HTR-8/SVneo (cell line): ENCODE measurements around the gene ATG14.

Experiments used
- DNase-seq: peaks from one replicate; pipeline ENCODE4 v3.0.0; 2011; ENCODE audit warnings: low spot score, mixed read lengths; ENCODE audit not compliant: insufficient read length
- FAIRE-seq: peaks from 2 replicates; lab custom pipeline; 2011; peaks lifted over from hg19 to GRCh38; lab: Jason Lieb, UNC

Gene ATG14

DNA sequence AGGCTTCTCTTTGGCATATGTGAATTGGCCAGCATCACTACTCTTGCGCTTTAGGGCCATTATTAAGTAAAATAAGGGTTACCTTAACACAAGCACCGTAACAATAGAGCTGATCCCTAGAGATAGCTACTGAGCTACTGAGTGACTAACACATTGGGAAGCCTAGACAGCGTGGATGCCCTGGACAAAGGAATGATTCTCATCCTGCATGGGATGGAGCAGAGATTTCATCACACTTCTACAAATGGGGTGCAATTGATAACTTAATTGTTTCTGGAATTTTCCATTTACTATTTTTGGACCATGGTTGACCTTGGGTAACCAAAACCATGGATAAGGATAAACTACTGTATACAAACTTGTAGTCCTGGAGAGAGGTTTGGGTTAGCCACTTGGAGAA, 83.3 kb downstream of the ATG14 start:
- peak; percentile 54 for FAIRE-seq
- no peak for DNase-seq

DNA sequence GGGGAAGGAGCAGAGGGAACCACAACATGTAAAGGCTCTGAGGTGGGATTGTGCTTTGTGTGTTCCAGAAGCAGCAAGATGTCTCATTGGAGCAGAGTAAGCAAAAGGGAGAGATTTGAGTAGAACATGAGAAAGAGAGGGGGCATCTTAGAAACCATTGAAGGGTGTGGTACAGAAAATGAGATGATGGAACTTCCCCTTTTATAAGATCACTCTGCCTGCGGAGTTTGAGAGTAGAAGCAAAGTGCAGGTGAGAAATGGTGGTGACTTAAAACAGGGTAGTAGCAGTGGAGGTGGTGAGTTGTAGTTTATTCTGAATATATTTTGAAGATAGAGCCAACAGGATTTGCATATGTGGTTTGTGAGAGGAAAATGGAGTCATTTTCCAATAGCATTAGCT, 84.5 kb downstream of the ATG14 start:
- FAIRE-seq (peak; percentile 26), DNase-seq (no peak)

DNA sequence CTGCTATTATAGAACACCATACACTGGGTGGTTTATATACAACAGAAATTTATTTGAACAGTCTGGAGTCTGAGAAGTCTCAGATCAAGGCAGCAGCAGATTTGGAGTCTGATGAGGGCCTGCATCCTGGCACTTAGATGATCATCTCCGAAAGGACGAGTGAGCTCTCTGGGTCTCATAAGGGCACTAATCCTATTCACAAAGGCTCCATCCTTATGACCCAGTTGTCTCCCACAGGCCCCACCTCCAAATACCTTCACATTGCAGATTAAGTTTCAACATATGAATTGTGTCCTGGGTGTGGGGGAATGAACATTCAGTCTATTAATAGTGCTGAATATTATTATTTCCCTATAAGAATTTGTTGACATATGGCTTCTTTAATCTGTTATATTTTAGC, 86.8 kb downstream of the ATG14 start:
- FAIRE-seq (no peak), DNase-seq (no peak)

DNA sequence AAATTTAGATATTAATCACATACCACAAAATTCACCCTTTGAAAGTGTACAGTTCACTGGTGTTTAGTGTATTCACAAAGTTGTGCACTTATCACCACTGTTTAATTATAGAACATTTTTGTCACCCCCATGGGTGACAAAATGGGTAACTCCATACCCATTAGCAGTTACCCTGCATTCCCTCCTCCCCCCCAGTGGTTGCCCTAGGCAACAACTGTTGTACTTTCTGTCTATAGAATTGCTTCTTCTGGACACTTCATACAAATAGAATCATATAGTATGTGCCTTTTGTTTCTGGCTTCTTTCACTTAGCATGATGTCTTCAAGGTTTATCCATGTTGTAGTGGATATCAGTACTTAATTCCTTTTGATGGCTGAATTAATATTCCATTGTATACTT, 87.7 kb downstream of the ATG14 start:
- FAIRE-seq: peak; percentile 72
- no peak for DNase-seq

DNA sequence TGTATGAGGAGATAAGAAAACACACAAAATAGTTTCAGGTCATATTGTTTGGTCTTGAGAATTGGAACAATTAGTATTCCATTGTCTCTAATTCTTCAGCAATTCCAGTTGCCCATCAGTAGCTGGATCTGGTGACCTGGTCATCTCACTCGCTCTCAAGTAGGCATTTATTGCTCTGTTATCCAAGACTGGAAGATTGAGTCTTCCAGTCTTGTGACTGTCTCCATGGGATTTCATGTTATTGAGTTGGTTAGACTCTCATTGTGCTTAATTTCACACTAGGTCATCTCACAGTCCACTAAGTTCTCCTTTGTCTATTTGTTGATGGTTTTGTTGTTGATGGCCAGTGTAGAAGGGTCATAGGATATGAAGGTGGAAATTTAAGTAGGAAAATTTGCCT, 92.9 kb downstream of the ATG14 start:
- peak; percentile 13 for FAIRE-seq
- no peak for DNase-seq

DNA sequence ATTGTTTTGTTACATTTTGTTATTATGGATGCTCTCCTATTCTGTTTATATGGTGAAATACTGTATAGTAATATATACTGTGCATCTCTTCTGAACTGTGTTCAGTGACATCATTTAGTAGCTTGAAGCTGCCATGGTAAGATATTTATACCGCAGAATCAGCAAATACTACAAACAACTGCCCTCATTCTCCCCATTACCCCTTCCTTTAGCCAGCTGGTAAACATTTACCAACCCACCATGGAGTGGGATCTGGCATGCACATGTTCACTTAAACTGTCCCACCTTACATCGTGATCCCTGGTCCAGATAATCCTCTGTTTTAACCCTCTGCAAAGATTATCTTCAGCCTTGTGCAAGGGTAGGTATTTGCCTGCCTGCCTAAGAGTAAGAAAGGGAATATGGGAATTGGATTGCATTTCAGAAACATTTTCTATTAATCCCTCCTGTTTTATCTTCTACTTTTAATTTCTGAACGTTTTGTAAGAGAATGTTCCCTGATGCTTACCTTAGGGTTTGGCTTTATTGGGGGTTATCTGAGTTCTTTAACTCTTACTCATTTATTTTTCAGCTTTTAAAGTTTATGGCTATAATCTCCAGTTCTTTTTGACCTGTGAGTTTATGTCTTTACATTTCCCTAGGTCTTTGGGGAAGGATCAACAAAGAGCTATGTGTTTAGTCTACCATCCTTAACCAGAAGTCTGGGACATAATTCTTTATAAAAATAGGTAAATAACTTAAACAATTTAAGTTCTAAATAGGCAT, 93.9 kb downstream of the ATG14 start:
- FAIRE-seq (peak; percentile 49), DNase-seq (no peak)

DNA sequence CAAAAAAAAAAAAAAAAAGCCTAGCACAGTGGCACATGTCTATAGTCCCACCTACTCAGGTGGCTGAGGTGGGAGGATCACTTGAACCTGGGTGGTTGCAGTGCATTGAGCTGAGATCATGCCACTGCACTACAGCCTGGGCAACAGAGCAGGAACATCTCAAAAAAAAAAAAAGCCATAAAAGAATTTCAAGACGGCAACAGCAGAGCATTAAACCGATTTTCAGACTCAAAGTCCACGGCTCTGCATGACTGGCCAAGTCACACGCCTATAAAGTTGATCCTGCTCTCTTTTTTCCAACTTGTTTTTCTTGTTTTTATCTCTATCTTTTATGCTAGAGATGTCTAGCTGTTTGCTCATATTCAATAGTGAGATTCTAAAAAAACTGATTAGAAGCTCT, 95.1 kb downstream of the ATG14 start:
- FAIRE-seq (no peak), DNase-seq (no peak)
